VCaP (cell line): ENCODE results near the gene NPHS1.
"Not testable (repeated sequence)": the region's sequence is repeated elsewhere in the genome, so short reads cannot be mapped to it uniquely, and the experiment has no call there.

Experiments
- H3K27ac ChIP-seq: fragments of 450-650 bp; 2 replicates; pipeline ENCODE4 v1.5.1; 2017
- TF ChIP-seq, protein P1 (sequence below): fragments of 450-650 bp; conservative IDR thresholded peaks from 2 replicates; pipeline ENCODE4 v1.5.1; 2017; ENCODE audit warnings: mild to moderate bottlenecking, moderate library complexity

Gene NPHS1

DNA sequence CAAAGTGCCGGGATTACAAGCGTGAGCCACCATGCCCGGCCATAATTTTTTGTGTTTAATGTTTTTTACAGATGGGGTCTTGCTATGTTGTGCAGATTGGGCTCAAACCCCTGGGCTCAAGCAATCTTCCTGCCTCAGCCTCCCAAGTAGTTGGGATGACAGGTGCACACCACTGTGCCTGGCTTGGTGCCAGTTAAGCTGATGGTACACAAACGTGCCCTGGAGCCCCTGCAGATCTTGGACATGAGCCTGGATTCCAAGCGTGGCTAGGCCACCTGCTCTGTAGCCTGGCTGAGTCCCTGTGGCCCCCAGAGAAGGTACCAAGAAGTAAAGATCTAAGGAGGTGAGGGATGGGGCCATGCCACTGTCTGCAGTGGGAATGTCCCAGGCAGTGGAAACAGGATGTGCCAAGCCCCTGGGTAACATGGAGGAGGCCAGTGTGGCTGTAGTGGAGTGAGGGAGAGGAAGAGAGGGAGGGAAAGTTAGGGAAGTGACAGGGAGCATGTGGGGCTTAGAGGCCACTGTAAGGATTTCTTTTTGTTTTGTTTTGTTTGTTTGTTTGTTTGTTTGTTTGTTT lies 46.7 kb downstream of the NPHS1 start:
- TF ChIP-seq, protein P1, sequence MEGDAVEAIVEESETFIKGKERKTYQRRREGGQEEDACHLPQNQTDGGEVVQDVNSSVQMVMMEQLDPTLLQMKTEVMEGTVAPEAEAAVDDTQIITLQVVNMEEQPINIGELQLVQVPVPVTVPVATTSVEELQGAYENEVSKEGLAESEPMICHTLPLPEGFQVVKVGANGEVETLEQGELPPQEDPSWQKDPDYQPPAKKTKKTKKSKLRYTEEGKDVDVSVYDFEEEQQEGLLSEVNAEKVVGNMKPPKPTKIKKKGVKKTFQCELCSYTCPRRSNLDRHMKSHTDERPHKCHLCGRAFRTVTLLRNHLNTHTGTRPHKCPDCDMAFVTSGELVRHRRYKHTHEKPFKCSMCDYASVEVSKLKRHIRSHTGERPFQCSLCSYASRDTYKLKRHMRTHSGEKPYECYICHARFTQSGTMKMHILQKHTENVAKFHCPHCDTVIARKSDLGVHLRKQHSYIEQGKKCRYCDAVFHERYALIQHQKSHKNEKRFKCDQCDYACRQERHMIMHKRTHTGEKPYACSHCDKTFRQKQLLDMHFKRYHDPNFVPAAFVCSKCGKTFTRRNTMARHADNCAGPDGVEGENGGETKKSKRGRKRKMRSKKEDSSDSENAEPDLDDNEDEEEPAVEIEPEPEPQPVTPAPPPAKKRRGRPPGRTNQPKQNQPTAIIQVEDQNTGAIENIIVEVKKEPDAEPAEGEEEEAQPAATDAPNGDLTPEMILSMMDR, result no peak
- no peak overlapping the region; the same call in 1 of the 2 replicates for H3K27ac ChIP-seq

DNA sequence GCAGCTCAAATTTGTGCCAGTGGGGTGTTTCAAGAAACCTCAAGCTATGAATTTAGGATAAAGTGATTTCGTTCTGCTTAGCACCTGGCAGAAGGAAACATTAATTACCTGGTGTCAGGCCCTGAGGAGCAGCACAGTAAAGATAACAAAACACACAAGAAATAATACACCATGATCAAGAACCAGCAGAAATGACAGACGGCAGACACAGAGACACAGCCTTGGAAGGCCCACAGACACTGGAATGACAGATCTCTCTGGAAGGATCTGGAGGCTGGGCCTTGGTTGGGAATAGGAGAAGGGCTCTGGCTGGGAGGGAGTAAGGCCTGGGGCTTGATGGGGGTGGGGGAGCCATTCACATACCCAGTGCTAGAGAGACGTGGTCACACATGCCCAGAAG lies 50.5 kb downstream of the NPHS1 start:
- H3K27ac ChIP-seq, result no peak overlapping the region
- TF ChIP-seq, protein P1, result no peak

DNA sequence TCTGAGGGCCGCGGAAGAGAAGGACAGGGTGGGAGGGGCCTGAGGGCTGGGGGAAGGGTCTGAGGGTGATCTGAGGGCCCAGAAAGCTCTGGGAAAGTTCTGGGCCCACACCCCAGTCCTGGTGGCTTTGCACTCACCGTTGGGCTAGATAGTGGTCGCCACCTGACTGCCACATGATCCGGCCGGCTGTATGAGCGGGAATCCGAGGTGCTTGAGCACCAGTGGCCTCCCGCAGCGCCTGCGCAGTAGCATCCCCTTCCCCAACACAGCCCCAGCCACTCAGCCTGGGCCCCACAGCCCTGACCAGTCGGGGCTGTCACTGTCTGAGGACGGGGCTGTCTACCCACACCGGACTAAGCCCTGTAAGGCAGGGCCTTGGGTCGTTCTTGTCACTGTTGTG lies 54.6 kb downstream of the NPHS1 start:
- TF ChIP-seq, protein P1, result no peak
- H3K27ac ChIP-seq, result no peak overlapping the region

DNA sequence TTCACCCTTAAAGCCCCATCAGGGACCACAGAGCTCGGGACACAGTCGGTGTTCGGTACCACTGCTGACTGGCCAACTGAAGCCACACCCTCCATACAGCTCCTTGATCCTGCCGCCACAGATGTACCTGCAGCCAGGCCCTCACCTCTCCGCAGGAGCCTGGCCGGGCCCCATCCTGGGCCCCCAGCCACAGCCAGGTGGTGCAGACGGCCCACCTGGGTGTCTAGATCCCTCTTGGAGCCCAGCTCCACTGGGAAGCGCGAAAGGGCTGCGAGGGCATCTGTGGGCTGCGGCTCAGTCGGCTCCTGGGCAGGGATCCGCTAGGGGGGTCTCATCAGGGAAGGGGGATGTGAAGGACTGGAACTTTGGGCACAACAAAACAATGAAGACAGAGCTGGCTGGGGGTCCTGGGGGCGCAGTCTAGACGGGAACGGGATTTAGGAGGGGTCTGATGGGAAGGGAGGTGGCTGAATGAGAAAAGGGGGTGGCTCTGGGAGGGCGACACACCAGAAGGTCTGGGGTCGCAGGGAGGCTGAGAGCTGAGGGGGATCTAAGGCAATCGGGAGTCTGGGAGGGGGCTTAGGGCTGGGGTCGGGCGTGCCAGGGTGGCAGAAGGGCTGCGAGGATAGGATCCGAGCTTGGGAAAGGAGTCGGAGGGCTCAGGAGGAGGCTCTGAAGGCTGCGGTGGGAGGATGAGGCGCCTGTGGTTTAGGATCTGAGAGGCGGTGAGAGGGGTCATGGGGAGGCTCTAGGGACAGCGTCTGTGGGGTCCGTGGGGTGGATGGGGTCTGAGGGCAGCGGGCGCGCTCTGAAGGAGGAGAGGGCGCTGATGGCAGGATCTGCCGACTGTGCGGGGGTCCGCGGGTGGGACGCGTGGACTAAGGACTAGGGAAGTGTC lies 55.4 kb downstream of the NPHS1 start:
- no peak overlapping the region for H3K27ac ChIP-seq
- TF ChIP-seq, protein P1, result no peak

DNA sequence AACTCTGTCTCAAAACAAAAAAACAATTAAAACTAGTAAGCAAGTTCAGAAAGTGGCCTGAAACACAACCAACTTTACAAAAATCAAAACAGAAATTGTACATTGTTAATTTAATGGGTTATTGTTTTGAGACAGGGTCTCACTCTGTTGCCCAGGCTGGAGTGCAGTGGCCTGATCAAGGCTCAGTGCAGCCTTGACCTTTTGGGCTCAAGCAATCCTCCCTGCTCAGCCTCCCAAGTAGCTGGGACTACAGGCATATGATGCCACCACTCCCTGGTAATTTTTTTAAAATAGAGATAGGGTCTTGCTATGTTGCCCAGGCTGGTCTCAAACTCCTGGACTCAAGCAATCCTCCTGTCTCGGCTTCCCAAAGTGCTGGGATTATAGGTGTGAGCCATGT lies 56.7 kb downstream of the NPHS1 start:
- H3K27ac ChIP-seq, result not testable (repeated sequence)

DNA sequence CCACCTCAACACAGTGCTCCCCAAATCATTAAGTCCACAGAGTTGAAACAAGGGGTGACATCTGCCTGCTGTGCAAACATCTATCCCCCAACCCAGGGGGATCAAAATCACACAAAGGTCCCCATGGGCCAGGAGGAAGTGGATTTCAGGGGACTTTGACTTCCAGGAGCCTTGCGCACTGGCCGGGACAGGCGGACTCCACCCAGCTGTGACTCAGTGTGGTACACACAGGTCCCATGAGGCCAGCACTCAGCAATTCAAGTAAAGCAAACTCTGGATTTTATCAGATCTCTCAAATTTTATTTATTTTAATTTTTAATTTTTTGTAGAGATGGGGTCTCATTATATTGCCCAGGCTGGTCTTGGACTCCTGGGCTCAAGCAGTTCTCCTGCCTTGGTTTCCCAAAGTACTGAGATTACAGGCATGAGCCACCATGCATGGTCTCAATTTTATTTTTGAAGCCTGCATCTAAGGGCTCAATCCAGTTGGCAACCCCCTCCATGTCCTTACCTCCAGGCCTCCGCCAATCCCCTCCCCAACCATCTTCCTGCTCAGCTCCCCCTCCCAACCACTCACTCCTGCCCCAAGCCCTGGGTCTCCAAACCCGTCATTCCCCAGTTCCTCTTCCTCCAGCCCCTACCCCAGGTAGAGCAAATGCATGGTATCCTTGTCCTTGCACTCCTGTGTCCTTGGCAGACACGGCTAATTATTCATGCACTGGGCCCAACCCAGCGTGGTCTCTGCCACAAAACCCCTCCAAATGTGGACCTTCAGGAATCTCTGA lies 58.7 kb downstream of the NPHS1 start:
- TF ChIP-seq, protein P1, result no peak
- H3K27ac ChIP-seq, result no peak overlapping the region

DNA sequence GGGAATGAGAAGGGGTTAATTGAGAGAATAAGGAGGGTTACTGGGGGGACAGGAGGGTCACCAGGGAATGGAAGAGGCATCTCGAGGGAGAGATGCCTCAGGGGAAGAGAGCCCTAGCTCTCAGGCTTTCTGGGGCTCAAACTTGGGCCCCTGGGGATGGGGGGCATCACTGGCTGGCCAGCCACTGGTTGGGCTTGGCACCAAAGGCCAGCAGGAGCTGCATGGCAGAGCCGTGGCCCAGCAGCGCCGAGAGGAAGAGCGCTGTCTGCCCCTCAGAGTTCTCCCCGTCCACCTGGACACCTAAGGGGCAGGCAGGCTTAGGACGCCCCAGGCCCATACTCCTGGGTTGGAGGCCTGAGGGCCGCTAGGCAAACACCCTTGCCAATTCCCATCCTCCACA lies 59.4 kb downstream of the NPHS1 start:
- no peak overlapping the region for H3K27ac ChIP-seq
- TF ChIP-seq, protein P1, result no peak
